Astrocyte of the cerebellum (primary cell): ENCODE measurements around the gene ROS1.

Source experiments
- DNase-seq: peaks from one replicate; pipeline ENCODE4 v3.0.0-alpha.2; 2011; ENCODE audit warnings: low read depth
- H3K4me3 ChIP-seq: 2 replicates; pipeline ENCODE4 v1.5.1; 2011; ENCODE audit warnings: mild to moderate bottlenecking, low read depth, low read length, moderate library complexity
- CTCF ChIP-seq: IDR thresholded peaks from 2 replicates; pipeline ENCODE4 v1.5.1; 2012; ENCODE audit warnings: low read length, low read depth, moderate library complexity, mild to moderate bottlenecking; ENCODE audit errors: missing control alignments
- in situ Hi-C: cut with HindIII; loops from 2 replicates; pipeline ENCODE4 v1.10.0; 2017; ENCODE audit warnings: low sequenced_read_pairs

Gene ROS1

GRCh38 chr6:117465691-117466090 is 39.9 kb upstream of the ROS1 start:
- DNase-seq, result no peak
- no peak overlapping the region for H3K4me3 ChIP-seq
- TF ChIP-seq CTCF, result no peak
- in situ Hi-C loops, result loop anchor here (10.0 kb wide), 1 partner anchor 79 kb away; no protein-coding TSS in a partner anchor

GRCh38 chr6:117464700-117465099 is 39.0 kb upstream of the ROS1 start:
- TF ChIP-seq CTCF, result no peak
- no peak for DNase-seq
- in situ Hi-C loops, result loop anchor here (10.0 kb wide), 1 partner anchor 80 kb away; no protein-coding TSS in a partner anchor
- H3K4me3 ChIP-seq, result no peak overlapping the region

- in situ Hi-C loops, result loop anchor here (10.0 kb wide), 1 partner anchor 81 kb away; no protein-coding TSS in a partner anchor
- H3K4me3 ChIP-seq, result no peak overlapping the region
Measured at GRCh38 chr6:117463762-117464665, 38.3 kb upstream of the ROS1 start.

GRCh38 chr6:117459204-117459944 is 33.6 kb upstream of the ROS1 start:
- TF ChIP-seq CTCF, result no peak
- H3K4me3 ChIP-seq, result no peak overlapping the region
- no peak for DNase-seq
- in situ Hi-C loops, result no loop called here

More at GRCh38 chr6:117463762-117464665, 38.3 kb upstream of the ROS1 start:
- no peak for TF ChIP-seq CTCF
- no peak for DNase-seq

- H3K4me3 ChIP-seq, result no peak overlapping the region
- DNase-seq, result no peak
- in situ Hi-C loops, result no loop called here
- TF ChIP-seq CTCF, result no peak
Measured at GRCh38 chr6:117456998-117457397, 31.3 kb upstream of the ROS1 start.

- in situ Hi-C loops, result no loop called here
- no peak overlapping the region for H3K4me3 ChIP-seq
- no peak for TF ChIP-seq CTCF
- no peak for DNase-seq
Measured at GRCh38 chr6:117456250-117456649, 30.5 kb upstream of the ROS1 start.
